GM10266 (cell line): ENCODE measurements around the gene ABCC12.

Experiments used
- DNase-seq: peaks from one replicate; pipeline ENCODE4 v3.0.0; 2012; ENCODE audit errors: extremely low spot score
- TF ChIP-seq, protein P1 (sequence below): IDR thresholded peaks from 2 replicates; pipeline ENCODE4 v1.5.1; 2012; ENCODE audit warnings: mild to moderate bottlenecking, low read depth; ENCODE audit not compliant: control insufficient read depth, insufficient read depth; ENCODE audit errors: missing control alignments

The ABCC12 gene

DNA sequence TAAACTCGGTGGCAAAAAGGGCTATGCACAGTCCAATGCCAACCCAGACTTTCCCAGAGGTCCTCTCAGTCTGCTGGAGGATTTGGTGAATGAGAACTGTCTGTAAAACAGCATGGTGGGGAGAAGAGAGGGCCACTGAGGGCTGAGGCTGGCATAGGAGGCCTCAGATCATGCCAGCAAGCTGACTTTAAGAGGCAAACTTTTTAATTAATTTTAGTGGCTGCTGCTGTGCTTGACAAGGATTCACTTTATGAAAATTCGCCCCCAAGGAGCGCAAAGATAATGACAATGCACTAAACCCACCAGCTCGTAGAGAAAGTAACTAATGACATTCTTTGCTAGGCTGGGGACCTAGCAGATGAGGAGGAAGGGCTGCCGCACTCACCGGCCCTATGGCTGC lies 15.0 kb downstream of the ABCC12 start:
- DNase-seq: no peak
- TF ChIP-seq, protein P1, sequence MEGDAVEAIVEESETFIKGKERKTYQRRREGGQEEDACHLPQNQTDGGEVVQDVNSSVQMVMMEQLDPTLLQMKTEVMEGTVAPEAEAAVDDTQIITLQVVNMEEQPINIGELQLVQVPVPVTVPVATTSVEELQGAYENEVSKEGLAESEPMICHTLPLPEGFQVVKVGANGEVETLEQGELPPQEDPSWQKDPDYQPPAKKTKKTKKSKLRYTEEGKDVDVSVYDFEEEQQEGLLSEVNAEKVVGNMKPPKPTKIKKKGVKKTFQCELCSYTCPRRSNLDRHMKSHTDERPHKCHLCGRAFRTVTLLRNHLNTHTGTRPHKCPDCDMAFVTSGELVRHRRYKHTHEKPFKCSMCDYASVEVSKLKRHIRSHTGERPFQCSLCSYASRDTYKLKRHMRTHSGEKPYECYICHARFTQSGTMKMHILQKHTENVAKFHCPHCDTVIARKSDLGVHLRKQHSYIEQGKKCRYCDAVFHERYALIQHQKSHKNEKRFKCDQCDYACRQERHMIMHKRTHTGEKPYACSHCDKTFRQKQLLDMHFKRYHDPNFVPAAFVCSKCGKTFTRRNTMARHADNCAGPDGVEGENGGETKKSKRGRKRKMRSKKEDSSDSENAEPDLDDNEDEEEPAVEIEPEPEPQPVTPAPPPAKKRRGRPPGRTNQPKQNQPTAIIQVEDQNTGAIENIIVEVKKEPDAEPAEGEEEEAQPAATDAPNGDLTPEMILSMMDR: no peak

- TF ChIP-seq, protein P1: no peak
- DNase-seq: no peak
These were observed 16.3 kb downstream of the ABCC12 start for GRCh38 chr16:48139517-48139916.

DNA sequence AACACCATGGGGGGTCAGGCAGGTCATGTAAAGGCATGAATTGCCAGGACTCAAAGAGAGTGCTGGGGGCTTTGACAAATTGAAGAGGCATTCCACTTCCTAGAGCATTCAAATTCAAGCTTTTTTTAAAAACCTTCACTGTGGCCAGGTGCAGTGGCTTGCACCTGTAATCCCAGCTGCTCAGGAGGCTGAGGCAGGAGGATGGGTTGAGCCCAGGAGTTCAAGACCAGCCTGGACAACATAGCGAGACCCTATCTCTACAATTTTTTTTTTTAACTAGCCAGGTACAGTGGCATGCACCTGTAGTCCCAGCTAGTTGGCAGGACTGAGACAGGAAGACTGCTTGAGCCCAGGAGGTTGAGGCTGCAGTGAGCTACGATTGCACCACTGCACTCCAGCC lies 17.2 kb downstream of the ABCC12 start:
- DNase-seq: no peak
- TF ChIP-seq, protein P1: no peak

DNA sequence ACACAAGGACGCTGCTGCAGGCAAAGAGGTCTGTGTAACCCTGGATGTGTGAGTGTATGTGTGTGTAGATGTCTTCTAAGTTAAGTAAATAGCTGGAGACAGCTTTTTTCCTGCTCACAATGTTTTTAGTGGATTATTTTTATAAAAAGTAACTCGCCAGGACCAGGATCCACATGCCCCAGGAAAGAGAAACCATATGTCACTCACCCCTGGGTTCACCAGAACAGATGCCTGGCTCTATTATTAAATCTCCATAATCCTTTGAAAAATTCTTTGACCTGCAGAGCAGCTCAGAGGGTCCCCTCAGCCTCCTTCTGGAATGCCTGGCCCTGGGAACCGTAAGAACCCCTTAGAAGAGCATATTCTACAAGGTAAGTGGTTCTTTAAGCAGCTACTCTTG lies 18.0 kb downstream of the ABCC12 start:
- TF ChIP-seq, protein P1: no peak
- no peak for DNase-seq

DNA sequence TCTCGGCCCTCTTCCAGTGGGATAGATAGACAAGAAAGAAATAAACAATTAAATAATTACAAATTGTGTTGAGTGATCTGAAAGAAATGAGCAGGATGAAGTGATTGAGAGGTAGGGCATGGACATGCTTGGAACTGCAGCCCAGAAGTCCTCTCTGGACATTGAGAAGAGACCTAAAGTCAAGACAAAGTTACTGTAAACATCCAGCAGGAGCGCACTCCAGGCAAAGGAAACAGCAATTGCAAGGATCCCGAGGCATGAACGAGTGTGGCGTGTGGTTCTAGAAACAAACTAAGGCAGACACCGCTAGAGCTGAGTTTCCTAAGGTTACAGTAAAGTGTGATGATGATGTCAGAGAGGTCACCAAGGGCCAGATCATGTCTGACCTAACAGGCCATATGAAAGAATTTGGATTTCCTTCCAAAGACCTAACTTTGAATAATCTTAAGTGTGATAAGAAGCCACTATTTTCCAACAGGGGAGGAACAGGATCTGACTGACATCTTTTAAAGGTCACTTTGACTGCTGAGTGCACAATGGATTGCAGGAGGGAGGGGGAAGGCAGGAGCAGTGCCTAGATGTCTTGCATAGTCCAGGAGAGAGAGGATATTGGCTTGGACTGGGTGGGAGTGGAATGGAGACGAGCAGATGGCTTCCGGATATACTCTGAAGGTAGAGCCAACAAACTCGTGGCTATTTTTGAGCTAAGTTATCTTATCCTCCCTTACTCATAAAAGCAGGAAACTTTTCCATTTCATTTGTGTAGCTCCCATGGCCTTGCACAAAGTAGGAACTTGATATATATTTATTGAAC lies 19.0 kb downstream of the ABCC12 start:
- TF ChIP-seq, protein P1: no peak
- DNase-seq: no peak

GRCh38 chr16:48133455-48134211 lies 22.2 kb downstream of the ABCC12 start:
- TF ChIP-seq, protein P1: no peak
- no peak for DNase-seq

GRCh38 chr16:48132696-48133095 lies 23.1 kb downstream of the ABCC12 start:
- no peak for DNase-seq
- TF ChIP-seq, protein P1: no peak
